Sigmoid colon (tissue), 4 donors: ENCODE data around the gene SNX3.

ENCODE experiments used
- EP300 ChIP-seq, 4 donors: sonication (generic); formaldehyde crosslinking; IDR thresholded peaks; one replicate each; pipeline ENCODE4 v1.6.1; 2017; ENCODE audit warnings: antibody characterized with exemption in 4 of 4
- POLR2A ChIP-seq, 2 donors: fragments of 450-650 bp; IDR thresholded peaks; one replicate each; pipeline ENCODE4 v1.6.1; 2016; ENCODE audit warnings: antibody characterized with exemption in 2 of 2, mild to moderate bottlenecking in 2 of 2, moderate library complexity in 2 of 2
- POLR2AphosphoS5 ChIP-seq, 4 donors: sonication (generic); formaldehyde crosslinking; IDR thresholded peaks; one replicate each; pipeline ENCODE4 v1.6.1; 2017; ENCODE audit warnings: antibody characterized with exemption in 4 of 4
- TF ChIP-seq, protein P1 (sequence below), 4 experiments: fragments of 450-650 bp in 3 of 4; fragments of 200-600 bp in 1 of 4; IDR thresholded peaks; one replicate each; pipeline ENCODE4 v1.5.1; 2016 to 2019; ENCODE audit warnings: antibody characterized with exemption in 4 of 4, mild to moderate bottlenecking in 3 of 4, moderate library complexity in 2 of 4

GRCh38 chr6:108243836-108244235 is 17.0 kb downstream of the SNX3 start:
- TF ChIP-seq, protein P1, sequence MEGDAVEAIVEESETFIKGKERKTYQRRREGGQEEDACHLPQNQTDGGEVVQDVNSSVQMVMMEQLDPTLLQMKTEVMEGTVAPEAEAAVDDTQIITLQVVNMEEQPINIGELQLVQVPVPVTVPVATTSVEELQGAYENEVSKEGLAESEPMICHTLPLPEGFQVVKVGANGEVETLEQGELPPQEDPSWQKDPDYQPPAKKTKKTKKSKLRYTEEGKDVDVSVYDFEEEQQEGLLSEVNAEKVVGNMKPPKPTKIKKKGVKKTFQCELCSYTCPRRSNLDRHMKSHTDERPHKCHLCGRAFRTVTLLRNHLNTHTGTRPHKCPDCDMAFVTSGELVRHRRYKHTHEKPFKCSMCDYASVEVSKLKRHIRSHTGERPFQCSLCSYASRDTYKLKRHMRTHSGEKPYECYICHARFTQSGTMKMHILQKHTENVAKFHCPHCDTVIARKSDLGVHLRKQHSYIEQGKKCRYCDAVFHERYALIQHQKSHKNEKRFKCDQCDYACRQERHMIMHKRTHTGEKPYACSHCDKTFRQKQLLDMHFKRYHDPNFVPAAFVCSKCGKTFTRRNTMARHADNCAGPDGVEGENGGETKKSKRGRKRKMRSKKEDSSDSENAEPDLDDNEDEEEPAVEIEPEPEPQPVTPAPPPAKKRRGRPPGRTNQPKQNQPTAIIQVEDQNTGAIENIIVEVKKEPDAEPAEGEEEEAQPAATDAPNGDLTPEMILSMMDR (IDR thresholded peaks at IDR 0.05), result no peak
- TF ChIP-seq POLR2A (IDR thresholded peaks at IDR 0.05) (no peak), POLR2AphosphoS5 (IDR thresholded peaks at IDR 0.05) (no peak), EP300 (IDR thresholded peaks at IDR 0.05) (no peak)
